SK-N-SH (cell line): ENCODE results near the gene RAD51B. TPM values are rescaled to one million over a fixed set of nuclear protein-coding genes. Genes with fewer than 3 reads are reported as not detected.
A peak's percentile ranks its signal among the peaks of the same experiment; 100 is the strongest.

ENCODE experiments used
- CTCF ChIA-PET: fragments of 300-600, 350-600 bp; formaldehyde crosslinking; extraction: SDS; loops from one replicate; lab custom pipeline; 2021; lab: Yijun Ruan, JAX
- POLR2A ChIA-PET: fragments of 350-600 bp; sonication (Branson Sonifier 250); formaldehyde crosslinking; extraction: SDS; loops from one replicate; lab custom pipeline; 2020; ENCODE audit warnings: antibody characterized with exemption, inconsistent platforms; lab: Yijun Ruan, JAX
- DNase-seq: peaks from one replicate; pipeline ENCODE4 v3.0.0; 2012
- H2AFZ ChIP-seq: fragments of 200-600 bp; sonication (generic); 2 replicates; pipeline ENCODE4 v1.8.1; 2016; ENCODE audit warnings: antibody characterized with exemption, mild to moderate bottlenecking, low read depth
- H3F3A ChIP-seq: fragments of 200-600 bp; sonication (generic); replicated peaks from 2 replicates; pipeline ENCODE3; 2016; ENCODE audit warnings: antibody characterized with exemption, mild to moderate bottlenecking; ENCODE audit not compliant: insufficient read depth
- H3K27ac ChIP-seq, 2 experiments: fragments of 200-500 bp in 1 of 2; fragments of 200-600 bp in 1 of 2; sonication (Bioruptor generic) in 1 of 2; sonication (generic), shearing (Covaris generic) in 1 of 2; 2 replicates each; pipeline versions ENCODE4 v1.5.1 to v1.6.1; 2014 to 2016; ENCODE audit warnings: low read depth in 2 of 2, inconsistent platforms in 1 of 2, low read length in 1 of 2, mild to moderate bottlenecking in 1 of 2, mixed read lengths in 1 of 2
- H3K27me3 ChIP-seq: fragments of 200-600 bp; sonication (generic), shearing (Covaris generic); 2 replicates; pipeline ENCODE4 v1.6.1; 2016; ENCODE audit warnings: mixed run types; ENCODE audit not compliant: insufficient read depth
- H3K36me3 ChIP-seq, 2 experiments: fragments of 200-500 bp in 1 of 2; fragments of 200-600 bp in 1 of 2; sonication (Bioruptor generic) in 1 of 2; sonication (generic) in 1 of 2; replicated peaks in 1 of 2; 2 replicates each; pipeline versions ENCODE3 to v1.5.1; 2014 to 2016; ENCODE audit warnings: low read length in 1 of 2, mild to moderate bottlenecking in 1 of 2; ENCODE audit not compliant: insufficient read depth in 2 of 2, control insufficient read depth in 1 of 2
- H3K4me1 ChIP-seq, 2 experiments: fragments of 200-500 bp in 1 of 2; fragments of 200-600 bp in 1 of 2; sonication (Bioruptor generic) in 1 of 2; sonication (generic), shearing (Covaris generic) in 1 of 2; 2 replicates each; pipeline versions ENCODE4 v1.5.1 to v1.6.1; 2014 to 2016; ENCODE audit warnings: low read depth in 1 of 2, low read length in 1 of 2, mixed run types in 1 of 2; ENCODE audit not compliant: insufficient read depth in 2 of 2, control insufficient read depth in 1 of 2
- H3K4me2 ChIP-seq: fragments of 200-600 bp; sonication (generic), shearing (Covaris generic); 2 replicates; pipeline ENCODE4 v1.6.1; 2017; ENCODE audit warnings: mixed run types
- H3K4me3 ChIP-seq, 2 experiments: fragments of 200-500 bp in 1 of 2; fragments of 200-600 bp in 1 of 2; sonication (Bioruptor generic) in 1 of 2; sonication (generic), shearing (Covaris generic) in 1 of 2; 2 replicates each; pipeline versions ENCODE4 v1.5.1 to v1.8.1; 2014 to 2016; ENCODE audit warnings: low read depth in 2 of 2, inconsistent platforms in 1 of 2, low read length in 1 of 2, mild to moderate bottlenecking in 1 of 2, mixed read lengths in 1 of 2, moderate library complexity in 1 of 2
- H3K79me2 ChIP-seq: fragments of 200-600 bp; sonication (generic); 2 replicates; pipeline ENCODE4 v1.8.1; 2017; ENCODE audit warnings: mild to moderate bottlenecking; ENCODE audit not compliant: insufficient read depth
- H3K9ac ChIP-seq: fragments of 200-600 bp; sonication (generic); 2 replicates; pipeline ENCODE4 v1.6.1; 2017; ENCODE audit warnings: mixed run types
- H3K9me2 ChIP-seq: fragments of 200-600 bp; sonication (generic); 2 replicates; pipeline ENCODE4 v1.6.1; 2017; ENCODE audit warnings: mixed run types
- H3K9me3 ChIP-seq: fragments of 200-600 bp; sonication (generic); 2 replicates; pipeline ENCODE4 v1.6.1; 2017; ENCODE audit warnings: mixed run types, mild to moderate bottlenecking, moderate library complexity
- H4K20me1 ChIP-seq: fragments of 200-600 bp; sonication (generic); 2 replicates; pipeline ENCODE4 v1.6.1; 2017; ENCODE audit warnings: mild to moderate bottlenecking, mixed run types; ENCODE audit not compliant: insufficient read depth
- EP300 ChIP-seq, 2 experiments: IDR thresholded peaks; 2 replicates each; pipeline versions ENCODE4 v1.4.0 to v1.6.1; 2012; ENCODE audit warnings: borderline replicate concordance in 1 of 2, low read depth in 1 of 2, low read length in 1 of 2
- IRF3 ChIP-seq: fragments of 150-350 bp; IDR thresholded peaks from 2 replicates; pipeline ENCODE4 v1.6.1; 2016; ENCODE audit warnings: mild to moderate bottlenecking, low read depth, low read length
- NRF1 ChIP-seq: IDR thresholded peaks from 2 replicates; pipeline ENCODE4 v1.6.1; 2012; ENCODE audit warnings: low read depth, mild to moderate bottlenecking, low read length
- PBX3 ChIP-seq: IDR thresholded peaks from 2 replicates; pipeline ENCODE4; 2012
- POLR2AphosphoS5 ChIP-seq: IDR thresholded peaks from 2 replicates; pipeline ENCODE4 v1.6.1; 2012; ENCODE audit warnings: low read depth, low read length
- RCOR1 ChIP-seq: fragments of 150-350 bp; IDR thresholded peaks from 2 replicates; pipeline ENCODE4 v1.6.1; 2017; ENCODE audit warnings: antibody characterized with exemption, low read length
- REST ChIP-seq: IDR thresholded peaks from 2 replicates; pipeline ENCODE4 v1.6.1; 2012; ENCODE audit warnings: mild to moderate bottlenecking, low read depth, low read length, moderate library complexity
- SIN3A ChIP-seq: IDR thresholded peaks from 2 replicates; pipeline ENCODE4 v1.6.1; 2012; ENCODE audit warnings: low read depth, mild to moderate bottlenecking, low read length, moderate library complexity, borderline replicate concordance
- TAF1 ChIP-seq: IDR thresholded peaks from 2 replicates; pipeline ENCODE4 v1.6.1; 2012; ENCODE audit warnings: low read depth, mild to moderate bottlenecking, low read length, moderate library complexity, borderline replicate concordance
- WGBS: methylation state at CpG from one replicate; pipeline ENCODE4 v1.1.6; 2017; ENCODE audit warnings: low lambda C conversion rate; 5-methylcytosine and 5-hydroxymethylcytosine counted together
- polyA plus RNA-seq, 3 experiments: library from polyadenylated mRNA; depleted of rRNA; stranded (reverse); fragments of >200 nt; gene quantifications; 2 replicates each; pipeline ENCODE4 v1.2.3, GENCODE V29; 2012

RAD51B gene
- polyA plus RNA-seq, 1 of the 3 experiments (the other 2 are of a cell fraction) = 6.0 TPM

GRCh38 chr14:68172627-68173026 lies 353.0 kb downstream of the RAD51B start:
- no peaks in the 10 kb centered on the region for H3K79me2 ChIP-seq
- POLR2A ChIA-PET = no interaction called here
- WGBS = 58% methylated on average over 1 of the region's 1 CpG

More at GRCh38 chr14:68172627-68173026, 353.0 kb downstream of the RAD51B start:
- H3K9me2 ChIP-seq = no peaks in the 10 kb centered on the region
- no peak for TF ChIP-seq SIN3A
- no peak for TF ChIP-seq IRF3
- no peak for TF ChIP-seq EP300 (IDR thresholded peaks at IDR 0.05; ENCODE audit: borderline replicate concordance in 1 of 2, low read depth in 1 of 2, low read length in 1 of 2)
- TF ChIP-seq PBX3 = peak; percentile 37
- TF ChIP-seq REST = no peak
- TF ChIP-seq POLR2AphosphoS5 = no peak
- TF ChIP-seq NRF1 = no peak
- TF ChIP-seq RCOR1 = no peak
- TF ChIP-seq TAF1 = no peak
- no peaks in the 10 kb centered on the region for H4K20me1 ChIP-seq
- no peak for DNase-seq
- H3F3A ChIP-seq = peaks cover 4% of the 10 kb centered on the region
- CTCF ChIA-PET = interaction anchor here (0.9 to 1.3 kb wide), 3 partner anchors 20 to 229 kb away, joined by 3 read pairs; no protein-coding TSS in a partner anchor
- H2AFZ ChIP-seq = no peak overlapping the region
- H3K9me3 ChIP-seq = no peaks in the 10 kb centered on the region
- peaks cover 4 to 8% of the 10 kb centered on the region in 2 experiments; a peak in 3 of 4 replicates for H3K4me1 ChIP-seq
- no peak overlapping the region for H3K9ac ChIP-seq
- H3K4me3 ChIP-seq = no peak overlapping the region
- H3K27me3 ChIP-seq = no peaks in the 10 kb centered on the region
- peak overlapping the region; percentile 18 to 76; a peak in 2 of 4 replicates for H3K27ac ChIP-seq
- H3K4me2 ChIP-seq = no peak overlapping the region
- H3K36me3 ChIP-seq = no peaks in the 10 kb centered on the region
